WTC11 (cell line): Measurements from ENCODE around the gene TCF7L2.

Experiments used
- CBFB ChIP-seq: sonication (generic); formaldehyde crosslinking; IDR thresholded peaks from 2 replicates; pipeline ENCODE4 v1.8.1; 2022; ENCODE audit warnings: mild to moderate bottlenecking, low read depth, missing genetic modification reagents
- E2F4 ChIP-seq: sonication (generic); formaldehyde crosslinking; IDR thresholded peaks from 2 replicates; pipeline ENCODE4 v1.8.1; 2022; ENCODE audit warnings: low read depth, mild to moderate bottlenecking, moderate library complexity, missing genetic modification reagents, borderline replicate concordance
- JUN ChIP-seq: sonication (generic); formaldehyde crosslinking; IDR thresholded peaks from 2 replicates; pipeline ENCODE4 v1.8.0; 2023; ENCODE audit warnings: mild to moderate bottlenecking, missing genetic modification reagents
- NFYB ChIP-seq: sonication (generic); formaldehyde crosslinking; conservative IDR thresholded peaks from 2 replicates; pipeline ENCODE4 v1.8.0; 2022; ENCODE audit warnings: low read depth, missing genetic modification reagents
- PRDM15 ChIP-seq: sonication (generic); formaldehyde crosslinking; IDR thresholded peaks from 2 replicates; pipeline ENCODE4 v1.8.0; 2022; ENCODE audit warnings: missing genetic modification reagents
- PREB ChIP-seq: sonication (generic); formaldehyde crosslinking; IDR thresholded peaks from 2 replicates; pipeline ENCODE4 v1.8.1; 2022; ENCODE audit warnings: mild to moderate bottlenecking, missing genetic modification reagents, moderate library complexity, borderline replicate concordance
- ZBTB21 ChIP-seq: sonication (generic); formaldehyde crosslinking; IDR thresholded peaks from 2 replicates; pipeline ENCODE4 v1.8.1; 2023; ENCODE audit warnings: mild to moderate bottlenecking, missing genetic modification reagents, borderline replicate concordance
- ZNF425 ChIP-seq: fragments of 250-450 bp; sonication (Bioruptor Pico); conservative IDR thresholded peaks from 2 replicates; pipeline ENCODE4 v1.9.0; 2021; ENCODE audit warnings: mild to moderate bottlenecking
- TF ChIP-seq, protein P1 (sequence below): sonication (generic); formaldehyde crosslinking; IDR thresholded peaks from 2 replicates; pipeline ENCODE4 v1.8.0; 2023; ENCODE audit warnings: missing genetic modification reagents, mild to moderate bottlenecking, borderline replicate concordance
- TF ChIP-seq, protein P2 (sequence below): fragments of 200-600 bp; IDR thresholded peaks from 2 replicates; pipeline ENCODE4 v1.8.0; 2022; ENCODE audit warnings: antibody characterized with exemption

DNA sequence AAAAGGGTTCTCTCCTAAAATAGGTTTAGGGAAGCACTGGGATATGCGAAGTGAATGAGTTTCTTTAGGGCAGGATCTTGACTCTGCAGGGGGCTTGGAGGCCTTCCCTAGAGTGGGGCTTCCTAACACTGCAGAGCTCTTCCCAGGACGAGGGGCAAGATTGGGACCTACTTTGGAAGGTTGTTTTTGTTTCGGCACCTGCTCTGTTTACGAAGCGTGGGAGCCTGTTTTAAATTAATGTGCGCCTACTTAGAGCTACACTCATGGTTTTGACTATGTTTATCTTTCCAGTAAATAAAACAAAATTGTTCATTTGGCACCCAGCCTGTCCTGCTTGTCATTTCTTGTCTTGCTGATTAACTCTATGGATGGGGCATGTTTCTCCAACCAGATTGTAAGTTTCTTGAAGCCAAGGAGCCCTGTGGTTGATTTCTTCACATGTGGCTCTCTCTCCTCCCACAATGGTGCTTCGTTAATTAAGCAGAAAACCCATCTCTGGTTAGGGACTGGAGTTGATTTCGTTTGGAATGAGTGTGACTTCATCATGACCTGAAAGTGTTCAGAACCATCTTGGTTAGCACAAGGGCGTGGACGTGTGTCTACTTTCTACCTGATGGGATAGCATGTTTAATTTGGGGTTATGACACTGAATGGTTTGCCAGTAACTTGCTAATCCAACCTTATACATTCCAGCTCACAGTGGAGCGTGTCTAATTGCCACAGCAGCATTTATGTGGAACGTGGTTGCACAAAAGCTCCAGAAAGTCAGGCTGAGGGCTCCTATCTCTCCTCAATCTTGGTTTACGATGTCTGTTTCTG is 98.1 kb downstream of the TCF7L2 start:
- TF ChIP-seq, protein P1, sequence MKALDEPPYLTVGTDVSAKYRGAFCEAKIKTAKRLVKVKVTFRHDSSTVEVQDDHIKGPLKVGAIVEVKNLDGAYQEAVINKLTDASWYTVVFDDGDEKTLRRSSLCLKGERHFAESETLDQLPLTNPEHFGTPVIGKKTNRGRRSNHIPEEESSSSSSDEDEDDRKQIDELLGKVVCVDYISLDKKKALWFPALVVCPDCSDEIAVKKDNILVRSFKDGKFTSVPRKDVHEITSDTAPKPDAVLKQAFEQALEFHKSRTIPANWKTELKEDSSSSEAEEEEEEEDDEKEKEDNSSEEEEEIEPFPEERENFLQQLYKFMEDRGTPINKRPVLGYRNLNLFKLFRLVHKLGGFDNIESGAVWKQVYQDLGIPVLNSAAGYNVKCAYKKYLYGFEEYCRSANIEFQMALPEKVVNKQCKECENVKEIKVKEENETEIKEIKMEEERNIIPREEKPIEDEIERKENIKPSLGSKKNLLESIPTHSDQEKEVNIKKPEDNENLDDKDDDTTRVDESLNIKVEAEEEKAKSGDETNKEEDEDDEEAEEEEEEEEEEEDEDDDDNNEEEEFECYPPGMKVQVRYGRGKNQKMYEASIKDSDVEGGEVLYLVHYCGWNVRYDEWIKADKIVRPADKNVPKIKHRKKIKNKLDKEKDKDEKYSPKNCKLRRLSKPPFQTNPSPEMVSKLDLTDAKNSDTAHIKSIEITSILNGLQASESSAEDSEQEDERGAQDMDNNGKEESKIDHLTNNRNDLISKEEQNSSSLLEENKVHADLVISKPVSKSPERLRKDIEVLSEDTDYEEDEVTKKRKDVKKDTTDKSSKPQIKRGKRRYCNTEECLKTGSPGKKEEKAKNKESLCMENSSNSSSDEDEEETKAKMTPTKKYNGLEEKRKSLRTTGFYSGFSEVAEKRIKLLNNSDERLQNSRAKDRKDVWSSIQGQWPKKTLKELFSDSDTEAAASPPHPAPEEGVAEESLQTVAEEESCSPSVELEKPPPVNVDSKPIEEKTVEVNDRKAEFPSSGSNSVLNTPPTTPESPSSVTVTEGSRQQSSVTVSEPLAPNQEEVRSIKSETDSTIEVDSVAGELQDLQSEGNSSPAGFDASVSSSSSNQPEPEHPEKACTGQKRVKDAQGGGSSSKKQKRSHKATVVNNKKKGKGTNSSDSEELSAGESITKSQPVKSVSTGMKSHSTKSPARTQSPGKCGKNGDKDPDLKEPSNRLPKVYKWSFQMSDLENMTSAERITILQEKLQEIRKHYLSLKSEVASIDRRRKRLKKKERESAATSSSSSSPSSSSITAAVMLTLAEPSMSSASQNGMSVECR (CRISPR knock-in tag): no peak
- TF ChIP-seq CBFB (CRISPR knock-in tag) (no peak), JUN (CRISPR knock-in tag) (no peak), ZBTB21 (no peak), ZNF425 (CRISPR knock-in tag) (no peak), PRDM15 (CRISPR knock-in tag) (no peak), NFYB (no peak), PREB (no peak), E2F4 (CRISPR knock-in tag) (no peak)
- TF ChIP-seq, protein P2, sequence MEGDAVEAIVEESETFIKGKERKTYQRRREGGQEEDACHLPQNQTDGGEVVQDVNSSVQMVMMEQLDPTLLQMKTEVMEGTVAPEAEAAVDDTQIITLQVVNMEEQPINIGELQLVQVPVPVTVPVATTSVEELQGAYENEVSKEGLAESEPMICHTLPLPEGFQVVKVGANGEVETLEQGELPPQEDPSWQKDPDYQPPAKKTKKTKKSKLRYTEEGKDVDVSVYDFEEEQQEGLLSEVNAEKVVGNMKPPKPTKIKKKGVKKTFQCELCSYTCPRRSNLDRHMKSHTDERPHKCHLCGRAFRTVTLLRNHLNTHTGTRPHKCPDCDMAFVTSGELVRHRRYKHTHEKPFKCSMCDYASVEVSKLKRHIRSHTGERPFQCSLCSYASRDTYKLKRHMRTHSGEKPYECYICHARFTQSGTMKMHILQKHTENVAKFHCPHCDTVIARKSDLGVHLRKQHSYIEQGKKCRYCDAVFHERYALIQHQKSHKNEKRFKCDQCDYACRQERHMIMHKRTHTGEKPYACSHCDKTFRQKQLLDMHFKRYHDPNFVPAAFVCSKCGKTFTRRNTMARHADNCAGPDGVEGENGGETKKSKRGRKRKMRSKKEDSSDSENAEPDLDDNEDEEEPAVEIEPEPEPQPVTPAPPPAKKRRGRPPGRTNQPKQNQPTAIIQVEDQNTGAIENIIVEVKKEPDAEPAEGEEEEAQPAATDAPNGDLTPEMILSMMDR: no peak
